ENCODE results near the gene ADRB1. TPM values are rescaled to one million over a fixed set of nuclear protein-coding genes. Genes with fewer than 3 reads are reported as not detected.

The ADRB1 gene
- total RNA-seq, 1 experiment from 2014 or later = 0.15 TPM

DNA sequence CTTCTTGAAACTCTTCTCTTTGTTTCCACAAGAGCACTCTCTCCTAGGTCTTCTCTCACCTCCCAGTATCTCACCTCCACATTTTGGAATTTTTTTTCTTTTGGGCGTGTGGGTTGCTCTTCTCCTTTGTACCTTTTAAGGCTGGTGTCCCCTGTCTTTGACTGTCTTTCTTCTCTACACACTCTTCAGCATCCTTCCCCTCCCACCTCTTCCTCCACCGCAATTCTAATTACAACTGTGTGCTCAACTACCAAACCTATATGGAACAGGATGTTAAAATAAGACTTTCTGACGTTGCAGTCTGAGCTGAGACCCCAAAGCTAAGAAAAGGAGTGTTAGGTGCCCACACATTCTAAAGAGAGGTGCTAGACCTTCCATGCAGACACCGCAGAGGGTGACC, 14.0 kb upstream of the ADRB1 start:
- no peak overlapping the region for H3K27ac ChIP-seq (ENCODE audit: low read length)
- CTCF ChIA-PET = no interaction called here
- no TSS peak for BruUV-seq (replicated peaks)
- no peak overlapping the region for H3K4me3 ChIP-seq (ENCODE audit: low read length)
- no peaks in the 10 kb centered on the region for H3K36me3 ChIP-seq (ENCODE audit: low read depth, low read length)
- peaks cover 57% of the 10 kb centered on the region for H3K4me1 ChIP-seq (ENCODE audit: insufficient read depth, low read length)
- no peak for DNase-seq
- H2AFZ ChIP-seq (ENCODE audit: low read length) = no peak overlapping the region
- no peak overlapping the region for H3K4me2 ChIP-seq (ENCODE audit: low read length)
- H3F3A ChIP-seq (ENCODE audit: low read length, unreplicated experiment) = peaks cover 7% of the 10 kb centered on the region
- H3K9me3 ChIP-seq (ENCODE audit: low read length) = no peaks in the 10 kb centered on the region
- H3K79me2 ChIP-seq (ENCODE audit: low read length) = no peaks in the 10 kb centered on the region
- intact Hi-C loops (cut with micrococcal nuclease) = loop anchor here (10.0 kb wide), 1 partner anchor 115 kb away; no protein-coding TSS in a partner anchor
- TF ChIP-seq EZH2phosphoT487 (IDR thresholded peaks at IDR 0.05; ENCODE audit: borderline replicate concordance, low read length) = no peak
- TF ChIP-seq, protein P1, sequence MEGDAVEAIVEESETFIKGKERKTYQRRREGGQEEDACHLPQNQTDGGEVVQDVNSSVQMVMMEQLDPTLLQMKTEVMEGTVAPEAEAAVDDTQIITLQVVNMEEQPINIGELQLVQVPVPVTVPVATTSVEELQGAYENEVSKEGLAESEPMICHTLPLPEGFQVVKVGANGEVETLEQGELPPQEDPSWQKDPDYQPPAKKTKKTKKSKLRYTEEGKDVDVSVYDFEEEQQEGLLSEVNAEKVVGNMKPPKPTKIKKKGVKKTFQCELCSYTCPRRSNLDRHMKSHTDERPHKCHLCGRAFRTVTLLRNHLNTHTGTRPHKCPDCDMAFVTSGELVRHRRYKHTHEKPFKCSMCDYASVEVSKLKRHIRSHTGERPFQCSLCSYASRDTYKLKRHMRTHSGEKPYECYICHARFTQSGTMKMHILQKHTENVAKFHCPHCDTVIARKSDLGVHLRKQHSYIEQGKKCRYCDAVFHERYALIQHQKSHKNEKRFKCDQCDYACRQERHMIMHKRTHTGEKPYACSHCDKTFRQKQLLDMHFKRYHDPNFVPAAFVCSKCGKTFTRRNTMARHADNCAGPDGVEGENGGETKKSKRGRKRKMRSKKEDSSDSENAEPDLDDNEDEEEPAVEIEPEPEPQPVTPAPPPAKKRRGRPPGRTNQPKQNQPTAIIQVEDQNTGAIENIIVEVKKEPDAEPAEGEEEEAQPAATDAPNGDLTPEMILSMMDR (conservative IDR thresholded peaks at IDR 0.05; ENCODE audit: low read depth, low read length) = no peak
- no peak for TF ChIP-seq EZH2 (IDR thresholded peaks at IDR 0.05; ENCODE audit: low read length, unreplicated experiment)
- H4K20me1 ChIP-seq (ENCODE audit: low read length) = no peaks in the 10 kb centered on the region
- POLR2A ChIA-PET (ENCODE audit: unreplicated experiment) = no interaction called here
- H3K9me2 ChIP-seq (replicated peaks; ENCODE audit: low read length) = no peaks in the 10 kb centered on the region
- ATAC-seq = no peak
- H3K27me3 ChIP-seq (ENCODE audit: low read length) = no peaks in the 10 kb centered on the region
- no peak overlapping the region for H3K9ac ChIP-seq (ENCODE audit: low read length)

DNA sequence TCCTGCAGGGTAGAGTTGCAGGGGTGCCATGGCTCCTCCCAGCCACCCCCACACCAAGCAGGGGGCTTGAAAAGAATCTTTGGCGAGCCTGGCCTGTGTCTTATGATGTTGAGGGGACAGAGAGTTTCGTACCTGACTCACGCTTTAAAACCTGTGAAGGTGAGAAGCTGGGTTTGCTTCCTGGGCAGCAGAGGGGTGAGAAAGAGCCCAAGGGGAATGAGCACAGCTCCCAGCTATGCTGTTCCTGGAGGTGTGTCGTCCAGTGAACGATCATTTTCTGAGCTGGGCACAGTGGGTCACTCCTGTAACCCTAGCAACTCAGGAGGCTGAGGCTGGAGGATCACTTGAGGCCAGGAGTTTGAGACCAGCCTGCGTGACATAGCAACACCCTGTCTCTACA, 13.5 kb upstream of the ADRB1 start:
- no peak overlapping the region for H3K4me2 ChIP-seq (ENCODE audit: low read length)
- H3K27ac ChIP-seq (ENCODE audit: low read length) = no peak overlapping the region
- H2AFZ ChIP-seq (ENCODE audit: low read length) = no peak overlapping the region
- no peaks in the 10 kb centered on the region for H3K9me3 ChIP-seq (ENCODE audit: low read length)
- no peak overlapping the region for H3K9ac ChIP-seq (ENCODE audit: low read length)
- no peaks in the 10 kb centered on the region for H3K9me2 ChIP-seq (replicated peaks; ENCODE audit: low read length)
- no peak overlapping the region for H3K4me3 ChIP-seq (ENCODE audit: low read length)
- POLR2A ChIA-PET (ENCODE audit: unreplicated experiment) = no interaction called here
- no peaks in the 10 kb centered on the region for H4K20me1 ChIP-seq (ENCODE audit: low read length)
- TF ChIP-seq EZH2phosphoT487 (IDR thresholded peaks at IDR 0.05; ENCODE audit: borderline replicate concordance, low read length) = no peak
- TF ChIP-seq, protein P1 (conservative IDR thresholded peaks at IDR 0.05; ENCODE audit: low read depth, low read length) = no peak
- TF ChIP-seq EZH2 (IDR thresholded peaks at IDR 0.05; ENCODE audit: low read length, unreplicated experiment) = no peak
- intact Hi-C loops (cut with micrococcal nuclease) = loop anchor here (10.0 kb wide), 1 partner anchor 115 kb away; no protein-coding TSS in a partner anchor
- H3K4me1 ChIP-seq (ENCODE audit: insufficient read depth, low read length) = peaks cover 53% of the 10 kb centered on the region
- H3K36me3 ChIP-seq (ENCODE audit: low read depth, low read length) = no peaks in the 10 kb centered on the region
- no TSS peak for BruUV-seq (replicated peaks)
- DNase-seq = peak; percentile 34
- CTCF ChIA-PET = no interaction called here
- H3K27me3 ChIP-seq (ENCODE audit: low read length) = no peaks in the 10 kb centered on the region
- no peak for ATAC-seq
- peaks cover 7% of the 10 kb centered on the region for H3F3A ChIP-seq (ENCODE audit: low read length, unreplicated experiment)
- H3K79me2 ChIP-seq (ENCODE audit: low read length) = no peaks in the 10 kb centered on the region

DNA sequence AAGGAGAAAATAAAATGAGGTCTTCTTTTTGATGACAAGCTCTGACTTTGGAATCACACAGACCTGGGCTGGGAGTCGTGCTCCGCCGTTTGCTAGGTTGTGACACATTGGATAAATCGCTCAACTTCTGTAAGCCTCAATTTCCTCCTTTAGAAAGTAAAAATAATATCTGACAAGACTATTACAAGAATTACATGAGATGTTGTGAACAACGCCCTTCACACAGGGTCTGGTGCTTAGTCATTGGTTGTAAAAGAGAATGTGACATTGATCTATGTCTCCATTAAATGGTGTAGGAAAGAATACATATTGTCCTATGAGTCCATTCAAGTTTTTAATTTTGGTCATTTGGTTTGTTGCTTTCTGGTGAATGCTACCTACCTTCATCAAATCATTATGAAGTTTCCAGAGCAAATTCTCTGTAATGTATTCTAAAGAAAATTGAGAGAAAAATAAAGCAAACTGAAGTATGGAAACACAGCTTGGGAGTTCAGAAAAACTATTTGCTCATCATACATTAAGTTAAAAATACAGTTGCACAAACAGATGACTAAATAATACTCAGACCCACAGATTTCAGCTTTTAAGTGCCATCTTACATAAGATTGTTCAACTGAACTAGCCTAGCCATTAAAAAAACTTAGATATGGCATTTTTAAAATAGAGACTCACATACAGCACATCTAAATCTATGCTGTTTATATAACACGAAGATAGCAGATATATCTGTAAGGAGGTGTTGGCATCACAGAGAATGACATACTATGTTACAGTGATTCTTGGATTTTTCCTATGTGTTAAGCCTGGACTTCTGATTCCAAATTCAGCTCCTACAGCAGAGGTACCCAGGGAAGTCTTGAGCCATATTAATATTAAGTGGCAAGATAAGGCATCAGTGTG, 12.3 kb upstream of the ADRB1 start:
- H3K4me3 ChIP-seq (ENCODE audit: low read length) = no peak overlapping the region
- H3K4me1 ChIP-seq (ENCODE audit: insufficient read depth, low read length) = peaks cover 41% of the 10 kb centered on the region
- DNase-seq (peak; percentile 47), ATAC-seq (peak; percentile 29)
- BruUV-seq (replicated peaks) = no TSS peak
- no peak for TF ChIP-seq EZH2 (IDR thresholded peaks at IDR 0.05; ENCODE audit: low read length, unreplicated experiment)
- no peak for TF ChIP-seq EZH2phosphoT487 (IDR thresholded peaks at IDR 0.05; ENCODE audit: borderline replicate concordance, low read length)
- TF ChIP-seq, protein P1 (conservative IDR thresholded peaks at IDR 0.05; ENCODE audit: low read depth, low read length) = no peak
- H3K79me2 ChIP-seq (ENCODE audit: low read length) = no peaks in the 10 kb centered on the region
- CTCF ChIA-PET = interaction anchor here (0.5 kb wide), 1 partner anchor 45 kb away, joined by 4 read pairs; no protein-coding TSS in a partner anchor
- H2AFZ ChIP-seq (ENCODE audit: low read length) = no peak overlapping the region
- H3K9me2 ChIP-seq (replicated peaks; ENCODE audit: low read length) = no peaks in the 10 kb centered on the region
- H3K4me2 ChIP-seq (ENCODE audit: low read length) = peak overlapping the region; percentile 8; the same call in 1 of the 2 replicates
- H3K9ac ChIP-seq (ENCODE audit: low read length) = no peak overlapping the region
- POLR2A ChIA-PET (ENCODE audit: unreplicated experiment) = no interaction called here
- H3K36me3 ChIP-seq (ENCODE audit: low read depth, low read length) = no peaks in the 10 kb centered on the region
- H3K27ac ChIP-seq (ENCODE audit: low read length) = no peak overlapping the region
- H3F3A ChIP-seq (ENCODE audit: low read length, unreplicated experiment) = peaks cover 7% of the 10 kb centered on the region
- H3K27me3 ChIP-seq (ENCODE audit: low read length) = no peaks in the 10 kb centered on the region
- no peaks in the 10 kb centered on the region for H3K9me3 ChIP-seq (ENCODE audit: low read length)
- intact Hi-C loops (cut with micrococcal nuclease) = loop anchor here (1.0 to 10.0 kb wide), 2 partner anchors 39 to 117 kb away; no protein-coding TSS in a partner anchor
- no peaks in the 10 kb centered on the region for H4K20me1 ChIP-seq (ENCODE audit: low read length)
